GM19372 (cell line): ENCODE results near the gene KLHL22.
"Not testable (repeated sequence)": the region's sequence is repeated elsewhere in the genome, so short reads cannot be mapped to it uniquely, and the experiment has no call there.

ENCODE experiments used
- ATAC-seq: cut with Tn5 transposase; IDR thresholded peaks from one replicate; pipeline ENCODE4 v1.9.1; 2021; ENCODE audit warnings: mild to moderate bottlenecking, low read depth, moderate library complexity; ENCODE audit not compliant: unreplicated experiment

The KLHL22 gene

GRCh38 chr22:20525048-20525447 is 29.5 kb upstream of the KLHL22 start:
- no peak for ATAC-seq

GRCh38 chr22:20524004-20524481 is 28.4 kb upstream of the KLHL22 start:
- ATAC-seq: no peak

GRCh38 chr22:20523086-20523983 is 27.7 kb upstream of the KLHL22 start:
- ATAC-seq: no peak

- no peak for ATAC-seq
Observed at GRCh38 chr22:20522134-20523004, 26.8 kb upstream of the KLHL22 start.

- ATAC-seq: no peak
Observed at GRCh38 chr22:20520093-20520511, 24.5 kb upstream of the KLHL22 start.

- no peak for ATAC-seq
Observed at GRCh38 chr22:20519558-20519957, 24.0 kb upstream of the KLHL22 start.

- no peak for ATAC-seq
Observed at GRCh38 chr22:20517841-20518592, 22.4 kb upstream of the KLHL22 start.

GRCh38 chr22:20517422-20517821 is 21.8 kb upstream of the KLHL22 start:
- no peak for ATAC-seq

GRCh38 chr22:20516399-20516798 is 20.8 kb upstream of the KLHL22 start:
- ATAC-seq: no peak

- no peak for ATAC-seq
Observed at GRCh38 chr22:20514658-20515406, 19.2 kb upstream of the KLHL22 start.

GRCh38 chr22:20511578-20512229 is 16.1 kb upstream of the KLHL22 start:
- ATAC-seq: no peak

GRCh38 chr22:20510811-20511577 is 15.4 kb upstream of the KLHL22 start:
- ATAC-seq: no peak

- no peak for ATAC-seq
Observed at GRCh38 chr22:20509344-20510047, 13.9 kb upstream of the KLHL22 start.

GRCh38 chr22:20508815-20509271 is 13.2 kb upstream of the KLHL22 start:
- ATAC-seq: no peak

GRCh38 chr22:20508067-20508755 is 12.6 kb upstream of the KLHL22 start:
- ATAC-seq: not testable (repeated sequence)

- peak; percentile 91 for ATAC-seq
Observed at GRCh38 chr22:20507253-20508066, 11.9 kb upstream of the KLHL22 start, which contains the start of gene MED15. TSS of gene MED15 (plus strand) at chr22:20507610. CDS start at chr22:20507679, 69 bp downstream.
